ENCODE results near the gene ELP4.
"Not testable (repeated sequence)": the region's sequence is repeated elsewhere in the genome, so short reads cannot be mapped to it uniquely, and the experiment has no call there.

Gene ELP4

DNA sequence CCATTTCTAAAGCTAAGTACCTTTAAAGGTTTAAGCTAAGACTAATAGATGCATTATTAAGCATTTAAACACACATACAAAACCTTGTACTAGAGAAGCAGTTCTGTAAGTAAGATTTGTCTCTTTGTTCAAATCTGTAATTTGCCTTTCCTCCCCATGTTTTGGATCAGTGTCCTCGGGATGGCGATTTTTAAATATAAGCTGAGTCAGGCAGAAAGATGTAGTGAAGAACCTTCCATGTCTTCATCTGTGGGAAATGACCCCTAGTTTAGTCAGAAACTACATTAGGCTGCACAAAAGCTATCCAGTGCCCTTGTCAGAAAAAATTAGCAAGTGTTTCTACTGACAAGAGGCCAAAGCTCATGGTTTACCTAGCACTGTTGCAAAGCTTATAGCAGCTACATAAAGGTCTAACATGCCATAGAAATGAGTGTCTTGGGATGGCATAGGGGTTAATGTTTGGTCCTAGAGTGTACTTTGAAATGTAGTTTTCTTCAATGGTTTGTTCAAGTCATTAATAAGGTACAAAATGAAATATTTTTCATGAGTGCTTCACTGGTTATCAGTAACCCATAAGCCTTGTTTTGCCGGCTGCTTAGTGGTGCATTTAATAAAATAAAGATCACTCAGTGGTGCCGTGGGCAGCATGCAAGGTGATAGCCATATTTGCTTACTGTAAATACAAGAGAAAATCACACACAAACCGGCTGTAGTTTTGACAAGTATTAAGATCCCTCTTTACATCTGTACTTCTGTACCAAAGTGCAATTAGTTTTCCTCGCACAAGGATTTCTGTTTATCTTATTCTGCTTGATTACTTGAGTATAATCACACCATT lies 139.8 kb downstream of the ELP4 start:
- DNase-seq = no peak

DNA sequence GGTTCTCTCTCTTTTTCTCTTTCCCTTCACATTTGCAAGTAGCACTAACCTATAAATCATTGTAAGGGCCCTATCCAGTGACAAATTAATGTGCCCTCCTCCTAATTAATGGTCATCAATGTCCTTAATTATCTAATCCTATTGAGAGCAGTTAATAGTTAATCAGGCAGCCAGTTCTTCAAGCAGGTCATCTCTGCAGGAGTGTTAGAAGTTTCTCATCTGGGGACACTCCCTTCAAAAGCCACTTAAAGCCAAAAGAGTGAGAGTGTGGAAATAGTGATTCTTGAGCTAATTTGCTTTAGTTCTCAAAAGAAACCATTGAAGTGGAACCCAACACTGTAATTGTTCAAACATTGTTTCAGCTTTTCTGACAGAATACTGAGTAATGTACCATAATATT lies 141.6 kb downstream of the ELP4 start:
- no peak for DNase-seq

DNA sequence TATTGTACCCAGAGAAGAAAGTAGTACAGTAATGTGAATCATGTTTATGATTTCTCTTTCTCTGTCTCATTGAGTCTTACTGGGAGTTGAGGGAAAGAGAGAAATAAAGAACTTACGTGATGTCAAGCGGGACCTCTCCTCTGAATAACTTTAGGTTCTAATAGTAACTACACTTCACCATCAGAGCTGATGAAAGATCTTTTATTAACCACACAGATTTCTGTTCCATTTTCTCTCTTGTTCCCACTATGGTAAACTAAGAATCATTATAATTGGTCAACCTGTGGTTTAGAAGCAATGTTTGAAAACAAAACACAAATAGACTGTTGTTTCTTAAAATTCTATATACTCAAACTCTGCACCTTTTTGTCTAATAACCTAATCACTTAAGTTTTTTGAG lies 142.3 kb downstream of the ELP4 start:
- no peak for DNase-seq

DNA sequence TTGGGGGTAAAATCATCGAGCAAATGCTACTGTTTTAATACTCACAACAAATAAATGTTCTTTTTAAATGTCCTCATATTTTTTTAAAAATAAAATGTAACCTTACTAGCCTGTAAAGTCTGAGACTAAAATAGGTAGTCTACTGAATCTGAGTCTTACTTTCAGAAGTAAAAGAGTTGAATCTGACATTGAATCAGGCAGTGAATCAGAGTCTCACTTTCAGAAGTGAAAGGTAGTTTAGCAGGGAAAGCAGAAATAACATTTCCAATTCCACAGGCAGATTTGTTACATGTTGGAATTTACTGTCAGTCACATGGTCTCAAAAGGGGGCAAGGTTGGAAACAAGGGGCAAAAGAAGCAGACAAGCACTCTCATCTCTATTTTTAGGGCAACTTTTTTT lies 143.0 kb downstream of the ELP4 start:
- no peak for DNase-seq

DNA sequence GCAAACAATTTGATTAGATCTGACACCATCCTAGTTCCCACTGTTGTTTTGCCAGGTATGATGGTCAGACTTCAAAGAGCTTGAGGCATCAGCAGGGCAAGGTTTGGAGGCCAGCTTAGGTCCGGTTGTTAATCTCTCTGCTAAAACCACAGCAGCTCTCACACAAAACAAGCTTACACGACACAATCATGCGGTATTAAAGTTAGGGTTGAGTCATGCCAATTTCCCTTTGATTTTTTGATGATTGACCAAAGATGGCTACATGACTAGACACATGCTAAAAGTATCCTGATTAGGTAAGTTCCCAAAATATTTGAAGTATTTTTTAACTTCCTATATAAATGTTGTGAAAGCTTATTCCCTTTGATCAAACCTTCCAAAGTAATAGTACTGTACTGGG lies 145.9 kb downstream of the ELP4 start:
- DNase-seq = no peak

DNA sequence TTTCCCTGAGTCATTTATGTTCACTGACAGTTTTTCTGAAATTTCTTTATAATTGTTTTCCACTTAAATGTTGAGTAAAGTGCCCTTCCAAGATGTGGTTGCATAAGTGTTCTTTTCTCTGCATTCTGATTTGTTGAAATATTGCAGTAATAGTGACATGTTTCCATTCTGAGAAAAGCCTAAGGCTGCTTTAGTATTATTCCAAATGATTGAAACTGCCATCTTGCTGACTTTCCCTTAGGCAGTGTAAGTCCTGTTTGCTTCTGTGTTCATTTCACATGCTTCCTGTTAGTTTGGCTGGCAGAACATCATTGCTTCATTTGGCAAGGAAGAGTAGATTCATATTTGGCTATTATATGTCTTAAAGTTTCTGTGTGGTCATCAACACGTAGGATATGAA lies 146.5 kb downstream of the ELP4 start:
- no peak for DNase-seq

DNA sequence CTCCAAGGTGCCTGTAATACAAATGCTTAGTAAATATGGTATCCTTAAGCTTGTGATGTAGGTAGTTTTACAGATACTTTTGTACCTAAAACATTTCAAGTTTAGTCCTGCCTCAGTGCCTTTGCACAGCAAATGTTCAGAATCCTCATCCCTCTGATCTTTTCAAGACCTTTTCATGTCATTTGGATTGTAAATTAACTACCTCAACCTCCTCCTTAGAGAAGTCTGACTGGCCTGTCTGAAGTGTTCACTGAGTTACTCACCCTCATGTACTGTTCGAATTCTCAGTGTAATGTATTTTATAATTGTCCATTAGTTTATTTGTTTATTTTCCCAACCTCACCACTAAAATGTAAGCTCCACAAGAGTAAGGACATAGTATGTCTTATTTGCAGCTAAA lies 147.5 kb downstream of the ELP4 start:
- DNase-seq = no peak

DNA sequence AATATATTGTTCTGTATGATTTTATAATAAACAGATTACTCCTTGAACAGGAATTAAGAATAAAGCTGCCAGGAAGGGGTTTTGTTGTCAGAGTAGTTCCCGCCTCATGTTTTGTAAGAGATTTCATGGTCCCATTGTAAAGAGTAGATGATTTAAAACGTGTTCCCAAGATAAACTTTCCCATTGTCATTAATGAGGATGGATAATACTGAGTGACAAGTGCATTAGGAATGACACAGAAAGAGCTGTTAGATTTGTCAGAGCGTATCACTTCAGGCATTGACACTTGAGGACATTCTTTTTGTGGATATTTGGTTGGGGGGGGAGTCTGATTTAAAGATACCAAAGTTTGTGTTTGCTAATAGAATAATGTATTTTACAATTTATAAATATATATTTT lies 154.6 kb downstream of the ELP4 start:
- DNase-seq = no peak

DNA sequence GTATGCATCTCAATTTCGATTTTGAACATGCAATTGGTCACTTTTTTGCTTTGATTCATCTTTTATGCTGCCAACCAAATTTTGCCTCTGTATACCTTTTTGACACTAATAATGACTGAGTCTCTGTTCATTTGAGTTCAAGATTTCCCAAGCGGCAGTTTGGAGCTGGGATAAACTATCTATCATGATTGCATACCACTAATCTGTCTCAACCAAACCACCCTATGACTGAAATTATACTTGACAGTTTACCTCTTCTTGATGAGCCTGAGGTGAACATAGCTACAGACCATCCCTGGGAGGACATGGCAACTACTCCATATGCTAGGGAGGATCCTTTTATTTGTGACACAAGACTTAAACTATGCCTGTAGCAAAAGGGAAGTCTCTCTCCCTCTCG lies 155.4 kb downstream of the ELP4 start:
- DNase-seq = no peak

DNA sequence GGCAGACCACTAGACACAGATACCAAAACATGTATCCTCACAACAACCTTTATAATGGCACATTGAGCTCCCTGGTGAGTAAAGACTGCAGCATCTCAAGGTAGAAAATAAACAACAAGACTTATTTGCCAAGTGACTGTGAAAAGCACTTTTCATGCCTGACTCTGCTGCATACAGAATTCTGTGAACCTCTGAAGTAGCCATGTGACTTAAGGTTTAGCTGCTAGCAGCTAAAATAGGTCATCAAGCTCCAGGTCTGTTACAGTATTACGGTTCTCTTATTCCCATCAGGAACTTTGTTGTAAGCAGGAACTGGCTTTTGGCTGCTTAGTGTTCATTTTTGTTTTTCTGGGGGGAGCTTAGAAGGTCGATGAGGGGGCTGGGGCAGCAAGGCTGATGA lies 162.1 kb downstream of the ELP4 start:
- no peak for DNase-seq

DNA sequence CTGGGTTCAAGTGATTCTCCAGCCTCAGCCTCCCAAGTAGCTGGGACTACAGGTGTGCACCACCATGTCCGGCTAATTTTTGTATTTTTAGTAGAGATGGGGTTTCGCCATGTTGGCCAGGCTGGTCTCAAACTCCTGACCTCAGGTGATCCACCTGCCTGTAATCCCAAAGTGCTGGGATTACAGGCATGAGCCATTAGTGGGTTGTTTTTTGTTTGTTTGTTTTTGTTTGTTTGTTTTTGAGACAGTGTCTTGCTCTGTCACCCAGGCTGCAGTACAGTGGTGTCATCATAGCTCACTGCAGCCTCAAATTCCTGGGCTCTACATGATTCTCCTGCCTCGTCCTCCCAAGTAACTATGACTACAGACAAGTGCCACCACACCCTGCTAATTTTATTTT lies 163.5 kb downstream of the ELP4 start:
- not testable (repeated sequence) for DNase-seq

DNA sequence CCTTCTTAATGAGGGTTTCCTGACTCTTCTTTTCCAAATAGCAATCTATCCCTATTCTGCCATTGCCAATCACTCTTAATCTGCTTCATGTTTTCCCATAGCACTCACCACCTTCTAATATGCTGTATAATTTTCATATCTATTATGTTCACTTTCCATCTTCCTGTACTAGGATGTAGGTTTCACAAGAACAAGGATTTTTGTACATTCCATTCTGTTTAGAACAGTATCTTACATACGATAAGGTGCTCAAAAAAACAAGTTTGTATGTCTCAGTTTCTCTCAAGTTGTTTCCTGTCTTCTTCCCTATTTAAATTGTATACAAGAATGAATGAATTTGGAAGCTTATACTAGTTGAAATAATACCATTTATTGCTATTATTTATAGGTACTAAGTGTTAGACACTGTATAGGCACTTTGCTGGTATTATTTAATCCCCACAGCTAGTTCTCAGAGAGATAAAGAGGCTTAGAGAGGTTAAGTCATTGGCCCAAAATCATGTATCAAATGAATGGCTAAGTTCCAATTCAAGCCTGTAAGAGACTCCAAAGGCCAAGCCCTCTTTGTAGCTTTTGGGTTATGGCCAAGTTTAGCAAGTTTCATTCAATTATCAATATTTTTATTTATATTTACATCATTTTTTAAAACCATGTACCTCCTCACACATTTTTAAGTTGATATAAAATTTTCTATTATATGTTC lies 166.9 kb downstream of the ELP4 start:
- no peak for DNase-seq

DNA sequence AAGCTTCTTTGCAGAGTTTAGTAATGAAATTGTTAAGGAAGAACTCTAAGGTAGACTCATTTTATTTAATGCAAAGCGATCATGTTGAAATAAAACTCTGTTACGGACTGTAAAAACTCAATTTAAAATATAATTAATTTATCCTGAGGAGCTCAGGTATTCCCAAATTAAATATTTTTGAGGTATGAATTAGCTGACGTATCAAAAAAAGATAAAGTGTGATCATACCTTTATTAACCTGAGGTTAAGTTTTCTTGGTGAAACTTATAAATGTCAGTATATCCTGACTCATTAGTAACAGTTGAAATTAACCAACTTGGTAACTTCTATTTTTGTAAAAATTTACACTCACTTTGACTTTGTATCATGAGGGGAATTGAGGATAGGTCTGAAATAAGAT lies 171.2 kb downstream of the ELP4 start:
- no peak for DNase-seq

DNA sequence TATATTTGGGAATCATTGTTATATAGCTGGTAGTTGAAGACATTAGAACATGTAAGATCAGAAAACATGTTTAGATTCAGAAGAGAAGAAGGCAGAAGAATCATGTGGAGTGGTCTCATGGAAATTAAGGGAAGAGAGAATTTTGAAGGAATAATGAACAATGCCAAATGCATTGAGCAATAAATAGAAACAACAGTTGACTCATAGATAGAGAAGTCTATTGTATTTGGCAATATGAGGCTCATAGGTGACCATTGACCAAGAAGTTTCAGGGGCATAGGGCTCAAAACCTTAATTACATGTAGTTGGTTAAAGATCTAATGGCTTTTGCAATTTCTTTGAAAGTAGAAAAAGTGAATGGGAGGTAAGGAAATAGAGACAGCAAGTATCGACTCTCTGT lies 177.7 kb downstream of the ELP4 start:
- no peak for DNase-seq

DNA sequence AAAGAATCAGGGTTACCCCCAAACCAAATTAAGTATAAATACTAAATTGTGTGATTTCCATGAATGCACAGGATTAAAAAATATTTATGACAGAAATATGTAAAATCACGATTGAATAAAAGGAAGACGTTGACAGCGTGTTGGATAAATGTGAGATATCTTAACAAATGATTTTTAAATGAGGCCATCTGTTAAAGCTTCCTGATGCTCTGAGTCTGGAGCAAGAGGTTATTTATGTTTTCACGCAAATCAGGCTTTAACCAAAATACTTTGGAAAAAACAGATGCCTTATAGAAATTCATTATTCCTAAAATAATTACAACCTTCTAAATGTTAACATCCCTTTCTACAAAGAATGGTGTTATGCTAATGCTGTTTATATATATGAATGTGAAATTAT lies 178.3 kb downstream of the ELP4 start:
- no peak for DNase-seq

DNA sequence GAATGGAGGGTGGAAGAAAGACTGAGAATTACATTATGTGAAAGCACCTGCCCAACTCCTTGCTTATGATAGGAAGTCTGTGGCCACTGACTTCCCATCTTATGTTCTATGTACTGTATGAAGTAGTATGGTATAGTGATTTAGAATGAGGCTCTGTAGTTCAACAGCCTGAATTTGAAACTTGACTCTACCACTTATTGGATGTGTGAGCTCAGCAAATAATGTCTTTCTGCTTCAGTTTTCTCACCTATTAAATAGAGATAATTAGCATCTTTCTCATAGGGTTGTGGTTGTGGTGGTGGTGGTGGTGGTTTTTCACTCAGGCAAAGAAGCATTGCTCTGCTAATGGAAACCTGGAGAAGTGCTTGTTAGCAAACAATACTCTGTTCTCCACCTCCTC lies 180.0 kb downstream of the ELP4 start:
- DNase-seq = no peak

DNA sequence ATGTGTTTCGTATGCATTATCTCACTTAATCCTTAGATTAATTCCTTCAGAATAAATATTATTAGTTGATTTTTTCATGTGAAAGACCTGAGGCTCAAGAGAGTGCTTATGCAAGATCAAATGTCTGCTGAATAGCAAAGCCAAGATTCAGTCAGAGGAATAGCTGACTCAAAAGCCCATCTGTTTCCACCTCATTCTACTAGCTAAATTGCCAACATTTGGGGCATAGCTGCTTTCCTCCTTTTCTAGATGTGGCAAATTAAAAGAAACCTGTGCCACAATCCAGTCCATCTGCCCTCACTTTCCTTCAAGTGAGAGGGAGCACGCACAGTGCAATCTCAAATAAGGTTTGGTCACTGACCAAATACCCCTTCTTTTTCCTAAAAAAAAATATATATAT lies 180.5 kb downstream of the ELP4 start:
- DNase-seq = no peak

DNA sequence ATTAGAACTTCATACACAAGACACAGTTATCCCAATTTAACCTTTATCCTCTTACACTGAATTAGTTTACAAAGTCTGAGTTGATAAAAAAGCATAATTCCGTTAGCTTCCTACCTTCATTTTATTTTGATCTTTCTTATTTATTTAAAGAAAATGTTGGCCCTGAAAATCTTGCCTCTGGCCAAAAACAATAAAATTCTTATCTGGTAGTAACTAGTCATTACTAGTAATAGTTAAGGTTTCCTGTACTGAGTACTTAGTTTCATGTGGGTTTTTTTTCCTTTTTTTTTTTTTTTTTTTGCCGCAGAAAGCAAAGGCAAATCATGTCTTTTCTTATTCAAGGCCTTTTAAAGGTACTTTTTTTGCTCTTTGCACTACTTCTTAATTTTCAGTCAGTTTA lies 180.9 kb downstream of the ELP4 start:
- no peak for DNase-seq

DNA sequence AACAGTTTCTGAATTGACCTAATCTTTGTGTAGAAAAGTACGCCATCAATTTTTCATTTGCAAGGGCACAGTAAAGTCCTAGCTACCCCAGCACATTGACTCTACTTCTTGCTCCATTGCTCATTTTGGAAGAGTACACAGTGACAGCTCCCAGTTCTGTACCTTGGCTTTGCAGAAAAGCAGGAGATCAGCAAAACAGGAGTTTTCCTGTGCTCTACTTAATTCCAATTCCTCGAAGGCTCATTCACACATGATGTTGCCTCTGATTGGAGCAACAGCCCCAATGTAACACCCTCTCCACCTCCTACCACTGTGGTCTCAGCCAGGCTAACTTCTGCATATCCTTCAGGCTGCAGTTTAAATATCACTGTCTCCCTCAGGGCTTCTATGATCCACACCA lies 182.9 kb downstream of the ELP4 start:
- DNase-seq = no peak

DNA sequence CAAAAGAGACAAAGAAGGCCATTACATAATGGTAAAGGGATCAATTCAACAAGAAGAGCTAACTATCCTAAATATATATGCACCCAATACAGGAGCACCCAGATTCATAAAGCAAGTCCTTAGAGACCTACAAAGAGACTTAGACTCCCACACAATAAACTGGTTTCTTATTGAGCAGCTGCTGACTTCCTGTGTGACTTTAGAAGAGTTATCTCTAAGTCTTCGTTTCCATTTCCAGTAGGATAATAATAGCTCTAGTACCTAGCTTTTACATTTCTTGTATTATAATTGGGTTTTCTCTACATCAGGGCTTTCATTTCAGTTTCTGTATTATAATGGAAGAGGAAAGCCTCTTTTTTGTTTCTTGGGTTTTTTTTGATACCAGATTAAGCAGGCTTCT lies 187.5 kb downstream of the ELP4 start:
- not testable (repeated sequence) for DNase-seq

DNA sequence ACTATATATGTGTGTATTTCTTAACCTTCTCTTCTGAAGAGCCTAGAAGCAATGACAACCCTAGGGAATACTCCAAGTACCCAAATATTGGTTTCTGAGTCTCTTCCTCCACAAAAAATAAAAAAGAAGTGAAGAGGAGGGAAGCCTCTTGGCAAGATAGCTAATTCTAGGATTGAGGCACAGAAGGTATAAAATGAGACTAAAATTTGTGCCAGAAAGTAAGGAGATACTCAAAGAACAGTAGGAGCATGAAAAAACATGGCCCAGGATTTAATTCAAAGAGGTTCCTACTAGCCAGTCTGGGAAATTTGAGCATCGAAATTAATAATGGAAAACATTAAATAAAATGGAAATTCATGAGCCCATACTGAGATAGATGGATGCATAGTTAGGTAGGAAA lies 189.5 kb downstream of the ELP4 start:
- DNase-seq = no peak

DNA sequence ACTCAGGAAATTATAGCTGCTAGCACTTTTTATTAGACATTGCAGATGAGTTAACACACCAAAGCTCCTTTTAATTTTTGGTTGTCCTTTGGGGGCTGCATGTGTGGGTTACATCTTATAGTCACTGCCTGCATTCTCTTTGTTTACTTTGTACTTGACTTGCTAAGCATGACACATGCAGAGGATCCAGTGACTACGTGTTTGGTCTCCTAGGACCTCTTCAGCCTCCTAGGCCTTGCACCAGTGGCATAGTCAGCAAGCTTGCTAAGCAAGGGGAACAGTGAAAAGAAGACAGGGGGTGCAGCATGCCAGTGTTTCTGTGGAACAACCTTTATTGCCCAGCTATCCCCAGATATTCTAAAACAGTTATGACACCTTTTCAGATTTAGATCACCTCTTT lies 193.4 kb downstream of the ELP4 start:
- no peak for DNase-seq

DNA sequence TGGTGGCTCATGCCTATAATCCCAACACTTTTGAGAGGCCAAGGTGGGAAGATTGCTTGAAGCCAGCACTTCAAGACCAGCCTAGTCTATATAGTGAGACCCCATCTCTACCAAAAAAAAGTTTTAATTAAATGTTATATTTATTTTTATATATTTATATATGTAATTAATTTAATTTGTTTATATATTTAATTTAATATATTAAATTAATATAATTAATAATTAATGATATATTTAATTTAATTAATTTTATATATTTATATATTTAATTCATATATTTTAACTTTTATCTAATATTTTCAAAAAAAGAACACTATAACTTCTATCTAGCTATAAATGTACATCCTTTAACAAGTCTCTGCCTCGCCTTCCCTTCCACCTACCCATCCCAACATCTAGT lies 196.8 kb downstream of the ELP4 start:
- DNase-seq = no peak

DNA sequence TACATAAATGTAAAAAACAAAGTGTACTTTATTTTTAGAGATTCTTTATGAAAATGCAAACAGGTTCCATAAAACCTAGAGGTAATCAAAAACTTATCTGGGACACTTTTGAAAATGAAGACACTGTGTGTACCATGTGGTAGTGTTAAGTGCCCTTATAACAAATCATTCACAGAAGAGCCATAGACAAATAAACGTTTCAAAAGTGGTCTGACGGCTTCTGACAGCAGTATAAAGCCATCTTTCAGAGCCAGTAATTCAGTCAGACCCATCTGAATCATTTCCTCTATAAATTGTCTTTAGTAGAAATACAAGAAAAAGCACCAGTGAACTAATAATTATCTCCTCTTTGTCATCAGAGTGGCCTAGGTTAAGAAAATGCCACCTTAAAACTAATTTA lies 201.6 kb downstream of the ELP4 start:
- no peak for DNase-seq

DNA sequence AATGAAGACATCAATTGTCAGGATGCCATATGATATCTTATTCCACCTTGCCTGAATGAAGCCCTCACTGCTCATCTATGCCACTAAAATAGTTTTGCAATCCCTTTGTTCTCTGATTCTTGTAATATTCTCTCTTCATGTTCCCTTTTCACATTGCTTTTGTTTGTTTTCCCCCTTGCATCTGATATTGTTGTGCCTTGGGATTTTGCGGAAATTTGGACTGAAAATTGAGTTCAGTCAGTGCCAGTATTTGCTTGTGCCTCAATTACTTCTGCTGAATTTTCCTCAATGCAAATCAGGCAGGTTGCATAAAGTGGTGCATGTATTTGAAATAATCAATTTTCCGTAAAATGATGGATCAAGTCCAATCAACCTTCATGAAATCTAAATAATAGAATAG lies 203.3 kb downstream of the ELP4 start:
- DNase-seq = no peak

Measured in CD4-positive, alpha-beta T cell treated with Interleukin-21 for 1 hour (primary cell).